GM12875 (cell line): ENCODE measurements around the gene ZNF579.

ENCODE experiments used
- H3K4me3 ChIP-seq: one replicate; pipeline ENCODE4 v1.5.1; 2011; ENCODE audit warnings: low read depth, low read length, control low read depth
- CTCF ChIP-seq: IDR thresholded peaks from 2 replicates; pipeline ENCODE4 v1.5.1; 2011; ENCODE audit warnings: low read depth, mild to moderate bottlenecking, control low read depth, inconsistent platforms, low read length, moderate library complexity, borderline replicate concordance; ENCODE audit not compliant: insufficient read depth

Gene ZNF579

GRCh38 chr19:55598719-55599467, 18.2 kb upstream of the ZNF579 start:
- TF ChIP-seq CTCF = no peak
- peak overlapping the region; percentile 95 for H3K4me3 ChIP-seq

- TF ChIP-seq CTCF = no peak
- H3K4me3 ChIP-seq = no peak overlapping the region
Measured at GRCh38 chr19:55598034-55598433, 17.4 kb upstream of the ZNF579 start.

GRCh38 chr19:55597501-55597921, 16.9 kb upstream of the ZNF579 start:
- no peak for TF ChIP-seq CTCF
- H3K4me3 ChIP-seq = no peak overlapping the region

GRCh38 chr19:55596304-55596703, 15.7 kb upstream of the ZNF579 start:
- TF ChIP-seq CTCF = no peak
- no peak overlapping the region for H3K4me3 ChIP-seq

- no peak overlapping the region for H3K4me3 ChIP-seq
- TF ChIP-seq CTCF = no peak
Measured at GRCh38 chr19:55594996-55595545, 14.4 kb upstream of the ZNF579 start.

- no peak for TF ChIP-seq CTCF
Measured at GRCh38 chr19:55593096-55593772, 12.6 kb upstream of the ZNF579 start.

GRCh38 chr19:55592391-55593090, 11.9 kb upstream of the ZNF579 start:
- H3K4me3 ChIP-seq = no peak overlapping the region
- TF ChIP-seq CTCF = no peak

More at GRCh38 chr19:55593096-55593772, 12.6 kb upstream of the ZNF579 start:
- no peak overlapping the region for H3K4me3 ChIP-seq
